K562 (cell line): ENCODE data around the gene ZW10. TPM values are rescaled to one million over a fixed set of nuclear protein-coding genes. Genes with fewer than 3 reads are reported as not detected.
A peak's percentile ranks its signal among the peaks of the same experiment; 100 is the strongest.

ENCODE experiments used
- ARID1B ChIP-seq: fragments of 450-650 bp; IDR thresholded peaks from 2 replicates; pipeline ENCODE4 v1.6.1; 2016; ENCODE audit warnings: antibody characterized with exemption, mild to moderate bottlenecking, inconsistent platforms
- BMI1 ChIP-seq: fragments of 150-350 bp; IDR thresholded peaks from 2 replicates; pipeline ENCODE4 v1.6.1; 2014; ENCODE audit warnings: low read length
- CHD2 ChIP-seq: IDR thresholded peaks from 2 replicates; pipeline ENCODE4 v1.6.1; 2011; ENCODE audit warnings: low read depth, low read length
- LEF1 ChIP-seq: fragments of 450-650 bp; IDR thresholded peaks from 2 replicates; pipeline ENCODE4 v1.6.1; 2016; ENCODE audit warnings: mild to moderate bottlenecking
- MGA ChIP-seq: fragments of 450-650 bp; IDR thresholded peaks from 2 replicates; pipeline ENCODE4 v1.6.1; 2016; ENCODE audit warnings: mild to moderate bottlenecking, moderate library complexity
- NFYB ChIP-seq: IDR thresholded peaks from 2 replicates; pipeline ENCODE4 v1.6.1; 2011; ENCODE audit warnings: mild to moderate bottlenecking, moderate library complexity; ENCODE audit not compliant: insufficient read length; ENCODE audit errors: extremely low read depth
- PML ChIP-seq: IDR thresholded peaks from 2 replicates; pipeline ENCODE4 v1.6.1; 2012; ENCODE audit warnings: low read length, inconsistent platforms
- RAD21 ChIP-seq, 2 experiments: fragments of 250-450 bp in 1 of 2; fragments of 450-650 bp in 1 of 2; sonication (Bioruptor Pico) in 1 of 2; formaldehyde crosslinking in 1 of 2; IDR thresholded peaks in 1 of 2; conservative IDR thresholded peaks in 1 of 2; 2 replicates each; pipeline versions ENCODE4 v1.4.0 to v1.8.0; 2020 to 2022; ENCODE audit warnings: mild to moderate bottlenecking in 2 of 2, moderate library complexity in 1 of 2
- STAT5B ChIP-seq: fragments of 250-450 bp; sonication (Bioruptor Pico); IDR thresholded peaks from 2 replicates; pipeline ENCODE4 v1.8.0; 2021; ENCODE audit warnings: mild to moderate bottlenecking, inconsistent platforms
- TSHZ1 ChIP-seq: fragments of 250-450 bp; sonication (Bioruptor Pico); IDR thresholded peaks from 2 replicates; pipeline ENCODE4 v1.4.0; 2020; ENCODE audit warnings: mild to moderate bottlenecking, moderate library complexity
- ZNF146 ChIP-seq: IDR thresholded peaks from one replicate; pipeline ENCODE4 v1.6.1; 2018; ENCODE audit warnings: missing compliant biosample characterization; ENCODE audit not compliant: unreplicated experiment
- ZNF785 ChIP-seq: fragments of 250-450 bp; sonication (Bioruptor Pico); IDR thresholded peaks from 2 replicates; pipeline ENCODE4 v1.4.0; 2020; ENCODE audit warnings: mild to moderate bottlenecking
- polyA plus RNA-seq, 8 experiments: library from polyadenylated mRNA; depleted of rRNA in 4 of 8; stranded (reverse) in 5 of 8; unstranded in 3 of 8; fragments of >200 nt; fragmentation: Nextera tagmentation in 2 of 8; fragmentation: Illumina TruSeq in 1 of 8; extraction: Ambion mirVana in 2 of 8; extraction: Trizol in 1 of 8; gene quantifications; 2 replicates each; pipeline versions ENCODE4 v1.2.1 to v1.2.3, GENCODE V29; 2011 to 2014; ENCODE audit warnings: inconsistent platforms in 1 of 8, missing spikeins in 1 of 8
- total RNA-seq, 7 experiments: library from RNA; depleted of rRNA in 6 of 7; stranded (reverse); fragments of >200 nt in 6 of 7; fragmentation: Illumina TruSeq in 2 of 7; extraction: Trizol in 2 of 7; gene quantifications; 2 replicates each; pipeline versions ENCODE4 v1.2.1 to v1.2.3, GENCODE V29; 2011 to 2021; ENCODE audit warnings: low replicate concordance in 1 of 7

Gene ZW10
- total and polyA plus RNA-seq, 9 of the 15 experiments (the other 6 are each of a cell fraction or from before 2014, with no cell fraction given): 9.4 to 37.7 (median 25.0) TPM

GRCh38 chr11:113690619-113691569, 82.6 kb downstream of the ZW10 start (continued):
- peak; percentile 93 for TF ChIP-seq MGA
- no peak for TF ChIP-seq ZNF785 (CRISPR knock-in tag)
- no peak for TF ChIP-seq TSHZ1 (CRISPR knock-in tag)
- no peak for TF ChIP-seq ZNF146 (CRISPR knock-in tag)
- peak; percentile 72; the same call in 1 of the 2 replicates for TF ChIP-seq LEF1
- TF ChIP-seq STAT5B (CRISPR knock-in tag): no peak
- no peak for TF ChIP-seq NFYB
- peak; percentile 30; the same call in 1 of the 2 replicates for TF ChIP-seq PML
- no peak for TF ChIP-seq BMI1
- TF ChIP-seq ARID1B: peak; percentile 82
- peak; percentile 70 to 83 for TF ChIP-seq RAD21 (CRISPR knock-in tag; conservative IDR thresholded peaks at IDR 0.05 in 1 of 2, IDR thresholded peaks at IDR 0.05 in 1 of 2)
- TF ChIP-seq CHD2: 0 out of 2 replicates have a peak, but pooled peaks have one; percentile 29
